ENCODE data around the gene TNFRSF9.
"Not testable (repeated sequence)": the region's sequence is repeated elsewhere in the genome, so short reads cannot be mapped to it uniquely, and the experiment has no call there.

TNFRSF9 gene

GRCh38 chr1:7940745-7941436, at the start of gene TNFRSF9:
Gene TNFRSF9 (minus strand): TSS chr1:7940839. CDS start chr1:7939994, 845 bp downstream.
- DNase-seq, result peak; percentile 58

- no peak for DNase-seq
These were observed 49.3 kb upstream of the TNFRSF9 start for GRCh38 chr1:7989762-7990428.

- DNase-seq, result no peak
These were observed 47.9 kb upstream of the TNFRSF9 start for GRCh38 chr1:7988576-7988975.

DNA sequence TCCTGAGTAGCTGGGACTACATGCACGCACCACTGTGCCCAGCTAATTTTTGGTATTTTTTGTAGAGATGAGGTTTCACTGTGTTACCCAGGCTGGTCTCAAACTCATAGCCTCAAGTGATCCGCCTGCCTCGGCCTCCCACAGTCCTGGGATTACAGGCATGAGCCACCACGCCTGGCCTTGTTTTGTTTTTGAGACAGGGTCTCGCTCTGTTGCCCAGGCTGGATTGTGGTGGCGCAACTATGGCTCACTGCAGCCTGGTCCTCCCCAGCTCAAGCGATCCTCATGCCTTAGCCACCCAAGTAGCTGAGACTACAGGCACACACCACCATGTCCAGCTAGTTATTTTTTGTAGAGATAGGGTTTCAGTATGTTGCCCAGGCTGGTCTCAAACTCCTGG, 46.9 kb upstream of the TNFRSF9 start:
- DNase-seq, result no peak

GRCh38 chr1:7985851-7986612, 45.4 kb upstream of the TNFRSF9 start:
- no peak for DNase-seq

DNA sequence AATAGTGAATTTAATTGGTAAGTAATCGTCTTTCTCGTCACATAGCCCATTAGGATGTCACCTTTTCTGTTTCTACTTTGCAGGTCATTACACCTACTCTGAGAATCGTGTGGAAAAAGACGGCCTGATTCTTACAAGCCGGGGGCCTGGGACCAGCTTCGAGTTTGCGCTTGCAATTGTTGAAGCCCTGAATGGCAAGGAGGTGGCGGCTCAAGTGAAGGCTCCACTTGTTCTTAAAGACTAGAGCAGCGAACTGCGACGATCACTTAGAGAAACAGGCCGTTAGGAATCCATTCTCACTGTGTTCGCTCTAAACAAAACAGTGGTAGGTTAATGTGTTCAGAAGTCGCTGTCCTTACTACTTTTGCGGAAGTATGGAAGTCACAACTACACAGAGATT, 44.2 kb upstream of the TNFRSF9 start:
- DNase-seq, result no peak

DNA sequence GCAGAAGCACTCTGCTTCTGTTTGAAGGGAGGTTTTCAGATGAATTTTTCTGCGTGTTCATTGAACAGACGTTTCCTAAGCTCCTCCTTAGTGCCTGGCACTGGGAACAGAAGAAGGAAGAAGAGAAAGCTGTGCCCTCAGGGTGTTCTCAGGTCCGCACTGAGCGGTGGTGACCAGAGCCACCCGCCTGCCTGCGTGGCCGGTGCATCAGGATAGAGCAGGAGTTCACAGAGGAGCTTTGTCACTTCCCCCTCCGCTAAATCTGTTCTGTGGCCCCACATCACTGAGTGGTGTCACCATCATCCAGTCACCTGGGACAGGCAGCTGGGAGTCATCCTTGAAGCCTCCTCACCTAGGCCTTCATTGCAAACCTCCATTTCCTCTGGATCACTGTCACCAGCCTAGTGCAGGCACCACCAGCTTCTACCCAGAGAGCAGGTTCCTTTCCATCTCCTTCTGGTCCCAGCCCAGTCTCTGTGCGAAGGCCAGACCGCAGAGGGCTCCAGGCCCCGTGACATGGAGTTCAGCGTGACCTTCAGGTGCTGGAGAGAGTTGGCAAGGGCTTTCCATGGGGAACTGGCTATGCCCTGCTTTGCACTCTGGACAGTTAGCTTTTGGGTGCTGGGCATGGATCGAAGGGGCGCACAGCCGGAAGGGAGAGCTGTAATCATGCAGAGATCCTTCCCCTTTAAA, 42.6 kb upstream of the TNFRSF9 start:
- no peak for DNase-seq

DNA sequence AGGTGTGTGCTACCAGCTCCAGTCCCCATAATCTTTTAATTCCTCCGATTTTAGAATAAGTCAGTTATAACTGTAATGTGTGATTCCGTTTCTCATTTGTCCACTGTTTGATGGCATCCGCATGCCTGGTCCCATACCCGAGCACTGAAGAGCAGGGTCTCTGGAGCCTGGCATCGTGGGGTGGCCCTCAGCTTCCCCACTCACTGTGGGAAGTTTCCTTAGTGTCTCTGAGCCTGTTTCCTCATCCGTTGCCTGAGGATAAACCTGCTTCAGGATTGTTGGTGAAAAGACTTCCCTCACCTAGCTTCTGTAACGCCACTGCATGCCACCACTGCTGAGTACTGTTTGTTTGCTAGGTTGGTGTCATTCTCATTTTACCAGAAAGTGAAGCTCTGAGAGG, 40.3 kb upstream of the TNFRSF9 start:
- no peak for DNase-seq

GRCh38 chr1:7975212-7975865, 34.7 kb upstream of the TNFRSF9 start:
- peak; percentile 31 for DNase-seq

DNA sequence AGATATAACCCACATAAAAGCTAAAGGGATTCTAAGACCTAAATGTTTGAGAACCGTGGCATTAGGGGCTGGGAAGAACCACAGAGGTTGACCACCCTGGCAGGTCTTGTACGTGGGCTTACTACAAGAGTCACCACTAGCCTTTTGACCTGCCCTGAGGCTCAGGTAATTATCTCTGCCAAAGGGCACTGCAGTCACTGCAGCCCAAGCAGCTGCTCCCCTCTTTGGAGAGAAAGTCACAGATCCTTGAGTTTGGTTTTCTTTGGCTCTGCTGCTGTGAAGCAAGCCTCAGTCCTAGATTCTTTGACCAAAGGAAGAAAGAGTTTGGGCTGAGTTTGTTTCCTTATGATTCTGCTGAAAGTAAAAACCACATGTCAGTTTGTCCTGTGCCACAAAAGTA, 32.4 kb upstream of the TNFRSF9 start:
- DNase-seq, result no peak

DNA sequence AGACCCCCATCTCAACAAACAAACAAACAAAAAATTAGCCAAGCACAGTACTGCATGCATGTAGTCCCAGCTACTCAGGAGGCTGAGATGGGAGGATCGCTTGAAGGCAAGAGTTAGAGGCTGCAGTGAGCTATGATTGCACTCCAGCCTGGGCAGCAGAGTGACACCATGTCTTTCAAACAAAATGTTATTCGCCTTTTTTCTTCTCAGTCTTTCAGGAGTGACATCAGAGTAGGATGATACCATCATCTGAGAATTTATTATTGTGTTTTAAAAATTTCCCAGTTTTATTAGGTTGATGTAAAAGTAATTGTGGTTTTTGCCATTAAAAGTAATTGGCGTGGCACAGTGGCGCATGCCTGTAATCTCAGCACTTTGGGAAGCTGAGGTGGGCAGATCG, 31.6 kb upstream of the TNFRSF9 start:
- DNase-seq, result no peak

DNA sequence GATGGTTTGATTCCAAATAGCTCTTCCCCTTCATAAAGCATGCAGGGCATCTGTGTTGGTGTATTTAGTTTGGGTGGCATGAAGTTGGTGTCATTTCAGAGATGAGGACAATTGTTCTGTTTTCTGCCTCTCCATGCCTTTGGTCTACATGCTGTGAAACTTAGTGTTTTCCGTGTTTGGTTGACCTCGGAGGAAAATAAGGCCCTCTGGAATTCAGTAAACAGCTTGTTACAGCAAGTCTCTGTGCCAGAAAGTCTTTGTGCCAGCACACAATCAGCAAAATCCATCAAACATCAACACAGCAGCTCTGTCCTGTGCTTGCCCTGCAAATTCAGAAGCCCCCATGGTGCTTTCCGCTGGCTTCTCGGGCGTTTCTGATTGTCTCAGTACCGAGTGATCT, 30.4 kb upstream of the TNFRSF9 start:
- no peak for DNase-seq

GRCh38 chr1:7970246-7970645, 29.6 kb upstream of the TNFRSF9 start:
- DNase-seq, result no peak

DNA sequence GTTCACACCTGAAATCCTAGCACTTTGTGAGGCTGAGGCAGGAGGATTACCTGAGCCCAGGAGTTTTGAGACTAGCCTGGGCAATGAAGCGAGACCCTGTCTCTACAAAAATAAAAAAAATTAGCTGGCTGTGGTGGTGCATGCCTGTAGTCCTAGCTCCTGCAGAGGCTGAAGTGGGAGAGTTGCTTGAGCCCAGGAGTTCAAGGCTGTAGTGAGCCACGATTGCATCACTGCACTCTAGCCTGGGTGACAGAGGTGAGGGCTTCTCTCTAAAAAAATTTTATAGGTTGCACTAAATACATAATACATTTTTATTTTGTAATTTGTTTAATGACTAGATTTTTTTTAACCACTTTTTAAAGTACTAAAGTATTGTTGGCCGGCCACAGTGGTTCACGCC, 27.0 kb upstream of the TNFRSF9 start:
- DNase-seq, result no peak

GRCh38 chr1:7967196-7967595, 26.6 kb upstream of the TNFRSF9 start:
- no peak for DNase-seq

- DNase-seq, result no peak
These were observed 23.8 kb upstream of the TNFRSF9 start for GRCh38 chr1:7964476-7964875.

DNA sequence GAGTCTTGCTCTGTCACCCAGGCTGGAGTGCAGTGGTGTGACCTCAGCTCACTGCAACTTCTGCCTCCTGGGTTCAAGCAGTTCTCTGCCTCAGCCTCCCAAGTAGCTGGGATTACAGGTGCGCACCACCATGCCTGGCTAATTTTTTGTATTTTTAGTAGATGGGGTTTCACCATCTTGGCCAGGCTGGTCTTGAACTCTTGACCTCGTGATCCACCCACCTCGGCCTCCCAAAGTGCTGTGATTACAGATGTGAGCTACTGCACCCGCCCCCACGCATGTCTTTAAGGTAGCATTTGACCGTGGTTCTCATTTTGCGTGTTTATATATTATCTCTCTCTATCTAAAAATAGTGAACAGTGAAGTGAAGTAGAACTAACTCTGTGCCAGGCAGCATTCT, 23.2 kb upstream of the TNFRSF9 start:
- DNase-seq, result not testable (repeated sequence)

DNA sequence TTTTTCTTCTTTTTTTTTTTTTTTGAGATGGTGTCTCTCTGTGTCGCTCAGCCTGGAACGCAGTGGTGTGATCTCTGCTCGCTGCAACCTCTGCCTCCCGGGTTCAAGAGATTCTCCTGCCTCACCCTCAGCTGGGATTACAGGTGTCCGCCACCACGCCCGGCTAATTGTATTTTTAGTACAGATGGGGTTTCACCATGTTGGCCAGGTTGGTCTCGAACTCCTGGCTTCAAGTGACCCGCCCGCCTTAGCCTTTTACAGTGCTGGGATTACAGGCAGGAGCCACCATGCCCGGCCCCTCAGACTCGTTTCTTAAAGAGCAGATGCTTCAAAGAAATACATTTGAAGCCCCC, 22.7 kb upstream of the TNFRSF9 start:
- DNase-seq, result not testable (repeated sequence)

DNA sequence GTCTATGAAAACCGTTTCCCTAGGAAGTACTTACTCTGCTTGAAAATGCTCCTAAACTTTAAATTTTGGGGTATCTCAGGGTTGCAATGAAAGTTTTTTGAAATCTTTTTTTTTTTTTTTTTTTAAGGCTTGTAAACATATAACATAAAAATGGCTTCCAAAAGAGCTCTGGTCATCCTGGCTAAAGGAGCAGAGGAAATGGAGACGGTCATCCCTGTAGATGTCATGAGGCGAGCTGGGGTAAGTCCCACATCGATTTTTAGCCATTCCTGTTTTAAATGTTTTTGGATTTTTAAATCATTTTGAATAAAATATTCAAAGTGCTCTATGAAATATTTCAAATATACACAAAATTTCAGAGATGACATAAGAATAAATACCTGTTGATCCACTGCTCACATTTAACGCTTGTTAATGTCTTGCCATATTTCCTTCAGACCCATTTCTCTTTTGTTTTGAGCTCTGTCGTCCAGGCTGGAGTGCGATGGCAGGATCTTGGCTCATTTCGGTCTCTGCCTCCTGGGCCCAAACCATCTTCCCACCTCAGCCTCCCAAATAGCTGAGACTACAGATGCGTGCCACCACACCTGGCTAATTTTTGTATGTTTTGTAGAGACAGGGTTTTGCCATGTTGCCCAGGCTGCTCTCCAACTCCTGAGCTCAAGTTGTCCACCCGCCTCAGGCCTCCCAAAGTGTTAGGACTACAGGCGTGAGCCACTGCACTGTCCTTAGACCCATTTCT, 22.2 kb upstream of the TNFRSF9 start:
- no peak for DNase-seq

DNA sequence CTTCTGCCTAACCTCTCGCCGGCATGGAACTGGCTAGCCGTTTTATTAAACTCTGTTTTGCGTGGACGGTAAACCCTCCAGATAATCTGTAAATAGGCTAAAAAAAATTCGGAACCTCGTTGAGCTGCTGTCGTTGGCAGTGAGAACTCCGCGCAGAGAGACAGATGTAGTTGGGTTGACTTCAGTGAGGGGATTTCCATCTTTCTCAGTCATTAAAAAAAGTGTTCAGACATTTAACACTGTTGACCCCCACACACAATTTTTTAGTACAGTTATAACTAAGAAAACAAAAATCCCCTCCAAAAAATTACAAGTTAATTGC, 21.3 kb upstream of the TNFRSF9 start:
- DNase-seq, result no peak

GRCh38 chr1:7961216-7962013, 20.8 kb upstream of the TNFRSF9 start, which contains the start of gene PARK7:
Gene PARK7 (plus strand): TSS chr1:7961711. CDS start chr1:7962786, 1,075 bp downstream.
- DNase-seq, result peak; percentile 100

All from CD4-positive, alpha-beta T cell treated with Interleukin-17A for 4 hours (primary cell).